ENCODE data around the gene PCGF5.
A peak's percentile ranks its signal among the peaks of the same experiment; 100 is the strongest.
"Not testable (repeated sequence)": the region's sequence is repeated elsewhere in the genome, so short reads cannot be mapped to it uniquely, and the experiment has no call there.

Gene PCGF5

DNA sequence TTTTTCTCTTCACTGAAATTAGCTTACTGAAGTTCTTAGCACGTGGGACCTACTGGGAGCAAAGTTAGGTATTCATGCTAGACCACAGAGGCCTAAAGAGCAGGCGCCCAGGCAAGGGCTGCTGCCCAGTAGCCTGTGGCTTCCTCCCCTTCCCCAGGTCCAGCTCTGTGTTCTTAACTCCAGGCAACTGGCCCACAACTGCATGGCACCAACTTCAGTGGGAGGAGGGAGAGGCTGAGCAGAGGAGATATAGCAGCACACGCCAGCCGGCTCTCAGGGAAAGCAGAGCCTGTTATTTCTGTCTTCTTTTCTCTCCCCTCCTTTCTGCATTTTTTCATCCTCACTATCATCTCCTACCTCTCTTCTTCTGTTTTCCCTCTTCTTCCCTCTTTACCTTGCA, 67.4 kb downstream of the PCGF5 start:
- DNase-seq: no peak

DNA sequence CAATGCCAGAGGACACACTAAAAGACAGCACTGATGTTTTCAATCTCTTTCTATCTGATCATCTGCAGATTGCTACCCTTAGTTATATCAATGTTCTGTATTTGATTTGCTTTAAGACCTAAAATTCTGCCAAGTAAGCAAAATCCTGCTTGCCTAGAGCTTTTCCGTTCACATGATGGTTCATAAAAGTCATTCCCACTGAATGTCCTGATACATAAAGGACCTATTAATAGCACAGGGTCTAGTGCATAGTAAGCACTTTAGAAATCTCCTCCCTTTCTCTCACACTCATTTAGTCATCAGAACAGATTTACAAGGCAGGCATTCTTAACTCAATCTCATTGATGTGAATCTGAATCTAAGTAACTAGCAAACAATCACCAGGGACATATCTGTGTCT, 68.8 kb downstream of the PCGF5 start:
- DNase-seq: no peak

DNA sequence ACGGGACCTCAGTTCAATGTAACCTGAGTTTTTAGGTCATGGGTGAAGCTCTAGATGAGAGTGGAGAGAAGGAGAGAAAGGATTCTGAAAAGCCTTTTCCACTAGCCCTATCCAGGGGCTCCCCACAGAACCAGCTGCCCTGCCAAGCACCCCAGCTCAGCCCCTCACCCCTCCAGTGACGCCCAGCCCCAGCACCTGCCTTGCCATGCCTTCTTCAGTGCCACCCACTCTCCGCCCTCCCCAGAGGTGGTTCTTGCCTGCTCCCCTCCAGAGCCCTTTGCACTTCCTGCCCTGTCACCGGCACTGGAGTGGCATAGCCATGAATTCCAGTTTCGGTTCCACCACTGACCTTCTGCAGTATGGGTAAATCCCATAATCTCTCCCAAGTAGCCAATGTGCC, 70.1 kb downstream of the PCGF5 start:
- DNase-seq: no peak

DNA sequence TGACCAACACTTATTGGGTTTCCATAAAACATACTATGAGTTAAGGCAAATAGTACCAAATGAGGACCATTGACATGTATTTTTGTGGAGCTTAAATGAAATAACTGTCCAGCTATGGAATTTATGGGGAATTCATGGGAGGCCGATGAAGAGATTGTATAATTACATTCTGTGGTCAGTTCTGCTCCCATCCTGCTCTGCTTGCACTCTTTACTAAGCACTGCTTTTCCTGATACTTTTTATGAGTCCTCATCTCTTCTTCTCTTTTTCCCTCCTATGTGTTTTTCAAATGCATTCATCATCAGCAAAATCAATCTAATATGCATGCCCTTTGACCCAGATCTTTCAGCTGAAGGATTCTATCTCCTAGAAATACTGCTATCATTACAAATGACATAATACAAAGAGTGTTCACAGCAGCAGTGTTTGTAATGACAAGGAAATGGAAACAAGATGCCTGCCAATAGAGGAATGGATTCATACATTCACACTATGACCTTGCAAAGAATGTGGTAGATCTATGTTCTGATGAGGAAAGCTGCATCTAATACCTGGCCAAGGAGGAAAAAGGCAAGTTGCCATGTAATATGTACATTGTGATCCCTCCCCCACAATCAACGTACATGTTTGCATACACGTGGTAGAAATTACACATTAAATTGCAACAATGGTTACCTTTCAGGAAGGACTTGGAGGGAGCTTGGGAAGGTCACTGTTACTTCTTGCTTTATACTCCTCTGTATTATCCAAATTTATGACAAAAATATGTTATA, 73.9 kb downstream of the PCGF5 start:
- no peak for DNase-seq

DNA sequence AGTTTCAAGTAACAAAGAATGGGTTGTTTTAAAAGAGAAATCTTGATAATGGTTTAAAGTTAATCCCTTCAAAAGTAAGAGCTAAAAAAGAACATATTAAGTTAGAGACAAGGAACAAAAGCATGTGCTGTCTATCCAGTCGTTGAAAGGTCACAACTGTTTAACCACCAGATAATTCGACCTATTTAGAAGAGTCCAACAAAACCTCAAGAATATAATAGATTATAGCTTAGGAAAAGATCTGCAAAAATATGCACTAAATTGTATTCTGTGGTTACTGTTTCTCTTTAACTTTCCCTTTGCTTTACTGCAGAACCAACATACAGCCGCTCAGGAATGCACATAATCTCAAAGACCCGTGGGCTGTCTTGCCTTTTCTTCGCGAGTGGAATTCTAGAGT, 74.9 kb downstream of the PCGF5 start:
- no peak for DNase-seq

DNA sequence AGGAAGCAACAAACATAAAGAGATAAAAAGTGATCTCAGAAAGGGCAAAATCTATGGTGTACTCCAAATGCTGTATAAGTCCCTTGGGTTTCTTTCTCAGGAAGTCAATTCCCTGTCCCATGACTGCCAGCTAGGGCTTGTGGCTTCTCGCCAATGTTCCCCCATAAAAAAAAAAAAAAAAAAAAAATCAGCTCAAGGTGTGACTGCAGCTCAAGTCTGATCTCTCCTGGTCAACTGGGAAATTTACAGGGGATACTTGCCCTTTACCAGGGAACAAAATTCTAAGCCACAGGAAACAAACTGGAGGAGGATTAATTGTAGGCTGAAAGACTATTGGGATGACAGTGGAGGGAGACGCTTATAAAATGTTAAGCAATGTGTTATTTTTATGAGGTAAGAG, 76.0 kb downstream of the PCGF5 start:
- DNase-seq: no peak

DNA sequence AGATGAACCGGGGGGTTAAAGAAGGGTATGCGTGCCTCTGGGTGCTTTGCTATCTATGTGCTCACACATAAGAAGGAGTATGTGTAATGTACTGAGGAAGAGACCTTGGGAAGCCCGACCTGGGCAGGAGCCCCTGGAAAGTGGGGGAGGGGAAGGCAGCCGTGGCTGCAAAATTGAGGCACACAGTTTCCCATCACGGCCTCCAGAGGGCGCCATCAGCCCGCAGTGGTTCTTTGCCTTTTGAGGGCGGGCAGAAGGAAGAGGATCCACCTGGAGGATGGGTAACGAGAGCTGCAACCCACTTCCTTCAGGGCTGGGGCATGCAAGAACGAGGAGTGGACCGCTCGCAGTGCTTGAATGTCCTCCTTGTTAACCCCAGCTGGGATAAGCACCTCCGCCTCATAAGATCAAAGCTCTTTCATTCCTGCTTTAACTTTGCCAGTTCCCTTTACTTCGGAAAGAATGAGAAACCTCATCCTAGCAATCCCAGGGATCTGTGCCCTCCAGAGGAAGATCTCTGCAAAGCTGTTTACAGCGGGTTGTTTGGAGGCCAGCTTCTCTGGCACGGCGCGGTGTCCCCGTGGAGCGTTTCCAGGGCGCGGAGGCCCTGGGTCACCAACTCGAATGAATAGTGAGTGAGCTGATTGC, 77.9 kb downstream of the PCGF5 start:
- DNase-seq: peak; percentile 54

DNA sequence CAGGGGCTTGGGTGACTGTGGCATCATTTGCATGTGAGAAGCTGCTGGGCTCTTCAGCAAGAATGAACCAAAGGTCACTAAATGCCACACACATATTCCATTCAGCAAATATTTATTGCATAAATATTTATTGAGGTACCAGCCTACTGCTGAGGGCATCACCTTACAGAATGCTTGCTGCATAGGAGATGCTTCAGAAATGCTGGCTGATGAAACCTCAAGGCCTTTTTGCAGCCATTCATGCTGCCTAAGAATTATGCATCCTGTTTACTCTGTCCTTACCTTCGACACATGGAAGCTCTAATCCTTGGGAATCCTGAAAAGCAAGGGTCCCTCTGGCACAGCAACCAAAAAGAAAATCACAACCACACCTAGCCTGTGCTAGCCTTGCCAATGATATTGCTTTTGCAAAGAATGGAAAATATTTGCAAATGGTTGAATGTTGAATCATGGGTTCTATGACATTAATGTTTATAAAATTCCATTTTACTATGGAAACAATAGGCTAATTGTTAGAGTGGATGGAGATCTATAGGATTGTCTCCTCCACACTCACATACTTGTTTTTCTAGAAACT, 79.6 kb downstream of the PCGF5 start:
- DNase-seq: no peak

DNA sequence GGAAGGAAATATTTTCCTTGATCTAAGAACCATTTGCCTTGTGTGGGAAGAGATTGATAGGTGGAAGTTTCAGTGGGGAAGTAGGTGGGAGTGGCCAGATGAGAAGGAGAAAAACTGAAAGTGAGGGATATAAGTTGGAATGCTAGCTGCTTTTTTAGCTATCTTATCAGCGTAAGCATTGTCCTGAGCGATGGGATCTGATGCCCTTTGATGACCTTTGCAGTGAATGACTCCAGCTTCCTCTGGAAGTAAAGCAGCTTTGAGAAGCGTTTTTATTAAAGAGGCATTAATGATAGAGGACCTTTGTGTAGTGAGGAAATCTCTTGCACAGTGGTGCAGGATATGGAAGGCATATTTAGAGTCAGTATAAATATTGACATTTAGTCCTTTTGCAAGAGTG, 82.5 kb downstream of the PCGF5 start:
- not testable (repeated sequence) for DNase-seq

DNA sequence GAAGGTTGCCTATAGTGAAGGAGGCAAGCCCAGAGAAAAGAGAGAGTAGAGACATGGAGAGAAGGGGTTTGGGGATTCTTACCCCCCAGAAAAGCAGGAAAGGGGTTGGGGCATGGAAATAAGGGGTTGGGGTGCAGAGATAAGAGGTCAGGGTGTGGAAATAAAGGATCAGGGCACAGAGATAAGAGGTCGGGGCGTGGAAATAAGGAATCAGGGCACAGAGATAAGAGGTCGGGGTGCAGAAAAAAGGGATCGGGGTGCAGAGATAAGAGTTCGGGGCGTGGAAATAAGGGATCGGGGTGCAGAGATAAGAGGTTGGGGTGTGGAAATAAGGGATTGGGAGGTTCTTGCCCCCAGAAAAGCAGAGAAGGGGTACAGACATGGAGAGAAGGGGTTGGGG, 85.5 kb downstream of the PCGF5 start:
- DNase-seq: not testable (repeated sequence)

DNA sequence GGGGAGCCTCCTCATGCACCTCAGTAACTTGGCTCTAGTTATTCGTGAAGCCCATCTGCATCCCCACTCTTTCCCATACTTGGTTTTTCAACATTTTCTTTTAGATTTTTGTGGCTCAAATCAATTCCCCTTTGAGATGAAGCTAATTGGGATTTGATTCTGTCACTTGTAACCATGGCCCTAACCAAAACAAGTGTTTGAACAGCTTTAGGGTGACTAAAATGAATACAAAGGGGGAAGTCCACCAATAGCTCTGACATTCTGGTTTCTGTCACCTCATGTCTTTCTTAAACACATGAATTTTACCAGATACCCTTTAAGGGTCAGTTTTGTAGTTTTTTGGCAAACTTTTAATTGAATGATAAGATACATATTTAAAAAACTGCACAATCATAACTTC, 87.0 kb downstream of the PCGF5 start:
- no peak for DNase-seq

DNA sequence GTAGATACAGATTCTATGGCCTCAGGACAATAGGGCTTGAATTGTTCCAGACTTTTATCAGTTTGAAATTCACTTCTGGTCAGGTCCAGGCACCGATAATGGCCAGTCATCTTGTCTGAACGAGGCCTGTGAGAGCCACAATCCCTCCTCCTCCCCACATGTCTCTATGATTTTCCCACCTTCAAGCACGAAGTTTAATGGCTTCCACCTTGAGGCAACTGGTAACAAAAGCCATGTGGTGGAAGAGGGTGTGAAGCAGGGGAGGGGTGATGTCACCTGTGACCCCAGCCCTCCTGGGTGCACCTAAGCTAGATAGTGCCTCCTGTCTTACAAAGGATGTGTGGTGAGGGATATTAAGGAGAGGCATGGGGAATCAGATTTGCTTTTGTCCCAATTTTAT, 89.2 kb downstream of the PCGF5 start:
- DNase-seq: no peak

DNA sequence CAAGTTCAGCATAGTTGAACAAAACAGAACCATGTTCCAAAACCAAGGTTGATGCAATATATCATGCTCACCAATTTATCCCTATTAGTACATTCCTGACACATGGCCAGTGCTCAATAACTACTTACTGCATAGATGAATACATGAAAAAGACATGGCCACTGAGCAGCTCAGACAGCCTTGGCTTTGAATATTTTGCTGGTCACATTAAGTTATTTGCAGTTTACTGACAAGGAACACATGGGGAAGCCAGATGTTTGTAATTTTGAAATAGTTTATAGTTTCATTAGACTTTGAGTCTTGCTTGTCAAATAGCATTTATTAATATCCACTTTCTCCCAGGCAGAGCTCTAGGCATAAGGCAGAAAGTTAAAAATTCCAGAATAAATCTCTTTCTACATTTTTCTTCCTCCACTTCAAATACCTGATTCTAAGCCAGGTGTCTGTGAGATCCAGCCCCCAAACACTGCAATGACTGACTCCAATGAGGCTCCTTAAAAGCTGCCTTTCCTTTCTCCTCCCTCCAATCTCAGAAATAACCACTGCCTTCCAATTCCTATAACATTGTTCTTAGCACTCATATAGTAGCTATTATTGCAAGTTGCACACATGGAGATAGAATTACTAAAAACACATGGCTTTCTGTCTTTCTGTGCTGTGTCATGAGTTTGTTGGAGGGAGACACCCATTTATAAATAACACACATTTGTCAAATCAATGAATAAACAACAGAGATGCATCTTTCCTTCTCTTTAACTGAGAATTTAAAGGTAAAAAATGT, 91.3 kb downstream of the PCGF5 start:
- no peak for DNase-seq

DNA sequence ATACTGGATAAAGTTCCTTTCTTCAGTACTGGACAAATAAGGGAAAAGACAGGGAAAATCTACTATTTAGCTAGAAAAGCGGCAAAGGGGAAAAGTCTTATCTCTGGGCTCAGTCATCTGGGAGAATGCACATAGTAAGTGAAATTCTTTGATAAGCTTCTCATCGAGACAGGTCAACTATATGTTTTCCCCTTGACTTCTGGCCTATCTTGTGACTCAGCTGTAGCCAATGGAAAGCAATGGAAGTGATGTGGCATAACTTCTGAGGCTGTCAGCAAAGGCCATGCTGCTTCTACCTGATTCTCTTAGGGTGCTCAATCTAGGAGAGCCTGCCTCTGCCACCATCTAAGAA, 91.9 kb downstream of the PCGF5 start:
- no peak for DNase-seq

DNA sequence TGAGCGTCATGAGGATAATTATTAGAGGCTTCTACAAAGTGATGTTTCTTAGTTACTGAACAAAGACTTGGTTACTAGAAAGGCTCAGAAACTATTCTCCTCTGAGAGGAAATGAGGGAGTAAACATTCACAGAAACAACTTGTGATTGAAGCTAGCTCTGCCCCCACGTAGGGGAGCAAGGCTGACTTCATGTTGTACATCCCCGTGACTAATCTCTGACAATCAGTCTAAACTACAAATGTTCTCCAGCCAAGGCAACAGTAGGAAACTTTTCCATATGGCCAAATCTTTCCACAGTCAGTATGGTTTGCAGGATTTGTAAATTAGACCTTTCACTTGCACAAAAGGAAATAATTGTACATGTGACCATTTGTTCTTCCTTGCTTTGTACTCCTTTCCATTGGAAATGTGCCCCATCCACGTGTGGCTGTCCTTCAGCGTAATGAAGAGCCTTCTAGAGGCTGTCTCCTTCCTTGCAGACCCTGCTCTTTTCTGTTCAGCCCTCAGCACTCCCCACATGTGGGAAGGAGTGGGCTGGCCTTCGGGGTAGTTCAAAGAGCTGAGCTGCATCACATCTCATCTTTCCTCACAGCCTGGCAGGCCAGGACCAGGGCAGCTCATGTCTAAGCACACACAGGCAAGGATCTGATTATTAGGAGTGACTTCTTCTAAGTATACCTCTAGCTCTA, 93.5 kb downstream of the PCGF5 start:
- no peak for DNase-seq

DNA sequence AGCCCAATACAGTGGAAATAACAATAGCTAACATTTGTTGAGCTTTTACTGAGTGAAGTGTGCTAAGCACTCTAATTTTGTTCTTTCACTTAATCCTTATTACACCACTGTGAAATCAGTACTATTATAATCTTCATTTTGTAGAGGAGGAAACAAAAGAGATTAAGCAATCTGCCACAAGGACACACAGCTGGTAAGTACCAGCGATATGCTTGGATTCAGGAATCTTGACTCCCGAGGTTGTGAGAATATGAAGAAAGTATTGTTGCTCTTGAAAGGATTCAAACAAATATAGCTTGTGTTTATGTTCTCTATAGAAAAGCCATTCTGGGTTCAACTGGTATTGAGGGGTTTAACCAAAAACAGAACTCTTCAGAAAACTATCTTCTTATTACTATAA, 96.0 kb downstream of the PCGF5 start:
- no peak for DNase-seq

DNA sequence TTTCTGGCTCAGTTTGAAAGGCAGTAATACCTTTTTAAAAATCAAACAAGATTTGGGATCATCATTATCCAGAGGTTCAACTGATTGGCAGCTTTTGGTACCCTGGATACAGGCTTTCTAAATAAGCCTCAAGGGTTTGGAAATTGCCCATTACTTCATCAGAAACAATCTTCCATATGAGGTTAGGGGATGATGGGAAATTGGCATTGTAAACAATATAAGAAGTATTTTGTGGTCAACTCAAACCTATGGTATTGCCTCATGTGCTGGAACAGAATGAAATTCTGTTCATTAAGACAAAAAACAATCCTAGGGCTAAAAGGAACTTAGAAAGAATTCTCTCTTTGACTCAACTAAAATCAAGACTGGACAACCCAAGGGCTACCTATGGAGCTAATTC, 97.1 kb downstream of the PCGF5 start:
- DNase-seq: no peak

DNA sequence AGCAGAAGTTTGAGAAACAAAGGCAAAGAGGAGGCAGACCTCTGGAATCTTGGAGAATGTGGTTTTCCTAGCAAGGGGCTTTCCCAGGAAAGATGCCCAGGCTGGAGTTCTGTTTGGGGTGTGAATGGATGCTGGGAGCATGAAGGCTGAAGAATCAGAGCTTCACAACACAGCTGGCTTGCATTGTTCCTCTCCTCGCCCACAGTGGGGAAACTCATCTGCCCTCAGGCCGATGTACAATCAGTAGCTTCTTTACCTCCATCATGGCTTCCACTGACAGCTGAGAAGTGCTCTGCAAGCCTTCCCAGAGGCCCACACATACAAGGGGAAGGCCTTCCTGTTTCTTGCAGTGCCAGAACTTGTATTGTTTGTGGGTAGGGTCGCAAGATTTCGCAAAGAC, 98.9 kb downstream of the PCGF5 start:
- DNase-seq: no peak

DNA sequence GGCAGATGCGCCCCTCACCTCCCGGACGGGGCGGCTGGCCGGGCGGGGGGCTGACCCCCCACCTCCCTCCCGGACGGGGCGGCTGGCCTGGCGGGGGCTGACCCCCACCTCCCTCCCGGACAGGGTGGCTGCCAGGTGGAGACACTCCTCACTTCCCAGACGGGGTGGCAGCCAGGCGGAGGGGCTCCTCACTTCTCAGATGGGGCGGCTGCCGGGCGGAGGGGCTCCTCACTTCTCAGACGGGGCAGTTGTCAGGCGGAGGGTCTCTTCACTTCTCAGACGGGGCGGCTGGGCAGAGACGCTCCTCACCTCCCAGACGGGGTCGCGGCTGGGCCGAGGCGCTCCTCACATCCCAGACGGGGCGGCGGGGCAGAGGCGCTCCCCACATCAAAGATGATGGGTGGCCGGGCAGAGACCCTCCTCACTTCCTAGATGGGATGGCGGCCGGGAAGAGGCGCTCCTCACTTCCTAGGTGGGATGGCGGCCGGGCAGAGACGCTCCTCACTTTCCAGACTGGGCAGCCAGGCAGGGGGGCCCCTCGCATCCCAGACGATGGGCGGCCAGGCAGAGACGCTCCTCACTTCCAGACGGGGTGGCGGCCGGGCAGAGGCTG, 102.9 kb downstream of the PCGF5 start:
- not testable (repeated sequence) for DNase-seq

DNA sequence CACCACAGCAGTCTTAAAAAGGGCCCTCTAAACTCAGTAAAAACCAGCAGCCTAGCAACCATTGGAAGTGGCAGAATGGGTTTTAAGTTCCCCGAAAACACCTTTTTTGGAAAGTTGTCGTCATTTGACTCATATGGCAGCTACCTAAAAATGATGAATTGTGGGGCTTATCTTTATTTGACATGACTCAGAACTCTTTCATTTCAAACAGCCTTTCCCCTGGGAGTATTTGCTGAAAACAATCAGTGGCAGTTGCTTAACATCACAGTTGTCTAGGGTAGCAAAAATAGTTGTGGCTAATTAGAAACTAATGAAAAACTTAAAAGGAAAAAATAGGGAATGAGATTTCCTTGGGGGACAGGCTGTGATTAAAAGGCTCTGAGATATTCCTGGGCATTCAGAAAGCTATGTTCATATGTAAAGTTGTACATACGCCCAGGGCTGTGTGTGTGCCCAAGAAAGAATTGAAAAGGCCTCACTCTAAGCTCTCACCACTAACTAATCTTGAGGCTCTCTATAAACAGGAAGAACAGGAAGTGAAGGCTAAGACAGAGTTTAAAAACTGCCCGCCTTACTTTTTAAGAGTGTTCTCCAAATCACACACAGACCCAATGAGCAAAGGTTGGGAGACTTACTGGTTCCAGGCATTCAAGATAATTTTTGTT, 108.0 kb downstream of the PCGF5 start:
- DNase-seq: no peak
